Upper lobe of left lung (tissue), 6 donors: ENCODE measurements around the gene FBN2. TPM values are rescaled to one million over a fixed set of nuclear protein-coding genes. Genes with fewer than 3 reads are reported as not detected.

Source experiments
- ATAC-seq, 2 donors: fragments of 200-7000 bp; cut with Tn5 transposase; one replicate each; pipeline ENCODE4 v1.9.1; 2022; ENCODE audit warnings: mild to moderate bottlenecking in 2 of 2, moderate library complexity in 2 of 2; ENCODE audit not compliant: low FRiP score in 2 of 2
- DNase-seq, 2 donors: peaks; one replicate each; pipeline ENCODE4 v3.0.0-alpha.2; 2019 to 2020
- H3K27ac ChIP-seq, 4 donors: fragments of 200-600 bp; sonication (generic); one replicate each; pipeline ENCODE4 v1.5.1; 2016 to 2019
- H3K27me3 ChIP-seq, 4 donors: fragments of 200-600 bp; sonication (generic); one replicate each; pipeline ENCODE4 v1.5.1; 2017 to 2019
- H3K36me3 ChIP-seq, 4 donors: fragments of 200-600 bp; sonication (generic); one replicate each; pipeline ENCODE4 v1.5.1; 2016 to 2019
- H3K4me1 ChIP-seq, 4 donors: fragments of 200-600 bp; sonication (generic); one replicate each; pipeline ENCODE4 v1.5.1; 2018 to 2019
- H3K4me3 ChIP-seq, 4 donors: fragments of 200-600 bp; sonication (generic); one replicate each; pipeline ENCODE4 v1.5.1; 2017 to 2019; ENCODE audit warnings: mild to moderate bottlenecking in 2 of 4, moderate library complexity in 1 of 4
- H3K9me3 ChIP-seq, 4 donors: fragments of 200-600 bp; sonication (generic); one replicate each; pipeline ENCODE4 v1.5.1; 2018 to 2019
- CTCF ChIP-seq, 6 experiments: fragments of 450-650 bp in 4 of 6; fragments of 200-600 bp in 2 of 6; sonication (generic) in 2 of 6; IDR thresholded peaks; one replicate each; pipeline ENCODE4 v1.5.1; 2016 to 2019; ENCODE audit warnings: antibody characterized with exemption in 6 of 6
- EP300 ChIP-seq, 4 donors: sonication (generic); formaldehyde crosslinking; IDR thresholded peaks; one replicate each; pipeline ENCODE4 v1.5.1; 2017; ENCODE audit warnings: antibody characterized with exemption in 4 of 4, control low read depth in 2 of 4
- POLR2A ChIP-seq, 4 donors: fragments of 450-650 bp; IDR thresholded peaks; one replicate each; pipeline ENCODE4 v1.5.1; 2016 to 2017; ENCODE audit warnings: antibody characterized with exemption in 4 of 4, mild to moderate bottlenecking in 2 of 4
- POLR2AphosphoS5 ChIP-seq, 2 donors: sonication (generic); formaldehyde crosslinking; IDR thresholded peaks; one replicate each; pipeline ENCODE4 v1.5.1; 2017; ENCODE audit warnings: antibody characterized with exemption in 2 of 2
- WGBS, 2 donors: methylation state at CpG; one replicate each; pipeline ENCODE4 v1.1.5; 2017 to 2018; 5-methylcytosine and 5-hydroxymethylcytosine counted together
- total RNA-seq, 6 donors: library from RNA; depleted of rRNA in 4 of 6; stranded (reverse); fragments of >200 nt in 4 of 6; gene quantifications; one replicate each; pipeline versions ENCODE4 v1.1.0 to v1.2.1, GENCODE V29; 2016 to 2021
- donor health status: DM: no; HTN: no; CAD: no; lungs with moderate emphysema.
- donor health status: DM: no; HTN: yes; CAD: no; lungs with severe emphysema.

The FBN2 gene
- total RNA-seq, 6 donors from 2014 or later: under 0.01 to 1.7 (median 0.39) TPM

GRCh38 chr5:128303593-128303992 is 234.5 kb downstream of the FBN2 start:
- Histone ChIP-seq H3K4me3 (no peak overlapping the region), H3K27me3 (no peaks in the 10 kb centered on the region), H3K9me3 (no peaks in the 10 kb centered on the region), H3K27ac (no peak overlapping the region), H3K36me3 (no peaks in the 10 kb centered on the region), H3K4me1 (no peaks in the 10 kb centered on the region)
- no peak for DNase-seq
- 27 to 57% methylated on average over 1 of the region's 1 CpG for WGBS, 2 donors
- TF ChIP-seq EP300 (IDR thresholded peaks at IDR 0.05) (no peak), POLR2AphosphoS5 (IDR thresholded peaks at IDR 0.05) (no peak), POLR2A (IDR thresholded peaks at IDR 0.05) (no peak), CTCF (IDR thresholded peaks at IDR 0.05) (no peak)
- no peak for ATAC-seq

- H3K27me3 ChIP-seq: no peaks in the 10 kb centered on the region
- ATAC-seq (no peak), DNase-seq (no peak)
- WGBS, 2 donors: 70 to 77% methylated on average over 4 of the region's 4 CpGs
- H3K36me3 ChIP-seq: no peaks in the 10 kb centered on the region
- no peak overlapping the region for H3K4me3 ChIP-seq
- no peaks in the 10 kb centered on the region for H3K9me3 ChIP-seq
- H3K27ac ChIP-seq: no peak overlapping the region
- TF ChIP-seq POLR2A (IDR thresholded peaks at IDR 0.05) (no peak), POLR2AphosphoS5 (IDR thresholded peaks at IDR 0.05) (no peak), CTCF (IDR thresholded peaks at IDR 0.05) (no peak), EP300 (IDR thresholded peaks at IDR 0.05) (no peak)
- no peaks in the 10 kb centered on the region for H3K4me1 ChIP-seq
Observed at GRCh38 chr5:128300181-128300580, 237.9 kb downstream of the FBN2 start.

- Histone ChIP-seq H3K36me3 (no peaks in the 10 kb centered on the region), H3K9me3 (no peaks in the 10 kb centered on the region), H3K4me3 (no peak overlapping the region), H3K27ac (no peak overlapping the region), H3K27me3 (no peaks in the 10 kb centered on the region), H3K4me1 (no peaks in the 10 kb centered on the region)
- WGBS, 2 donors: 62 to 70% methylated on average over 2 of the region's 2 CpGs
- ATAC-seq: no peak
- TF ChIP-seq POLR2A (IDR thresholded peaks at IDR 0.05): no peak
- TF ChIP-seq EP300 (IDR thresholded peaks at IDR 0.05): no peak
- no peak for TF ChIP-seq CTCF (IDR thresholded peaks at IDR 0.05)
- no peak for TF ChIP-seq POLR2AphosphoS5 (IDR thresholded peaks at IDR 0.05)
- DNase-seq: no peak
Observed at GRCh38 chr5:128290152-128290858, 247.7 kb downstream of the FBN2 start.

GRCh38 chr5:128287740-128288139 is 250.3 kb downstream of the FBN2 start:
- no peak overlapping the region for H3K27ac ChIP-seq
- WGBS, 2 donors: 83 to 97% methylated on average over 2 of the region's 2 CpGs
- H3K27me3 ChIP-seq: no peaks in the 10 kb centered on the region
- H3K4me3 ChIP-seq: no peak overlapping the region
- H3K9me3 ChIP-seq: no peaks in the 10 kb centered on the region
- ATAC-seq (no peak), DNase-seq (no peak)
- no peaks in the 10 kb centered on the region for H3K4me1 ChIP-seq
- no peaks in the 10 kb centered on the region for H3K36me3 ChIP-seq
- TF ChIP-seq POLR2AphosphoS5 (IDR thresholded peaks at IDR 0.05): no peak
- TF ChIP-seq CTCF (IDR thresholded peaks at IDR 0.05): no peak
- TF ChIP-seq POLR2A (IDR thresholded peaks at IDR 0.05): no peak
- TF ChIP-seq EP300 (IDR thresholded peaks at IDR 0.05): no peak

DNA sequence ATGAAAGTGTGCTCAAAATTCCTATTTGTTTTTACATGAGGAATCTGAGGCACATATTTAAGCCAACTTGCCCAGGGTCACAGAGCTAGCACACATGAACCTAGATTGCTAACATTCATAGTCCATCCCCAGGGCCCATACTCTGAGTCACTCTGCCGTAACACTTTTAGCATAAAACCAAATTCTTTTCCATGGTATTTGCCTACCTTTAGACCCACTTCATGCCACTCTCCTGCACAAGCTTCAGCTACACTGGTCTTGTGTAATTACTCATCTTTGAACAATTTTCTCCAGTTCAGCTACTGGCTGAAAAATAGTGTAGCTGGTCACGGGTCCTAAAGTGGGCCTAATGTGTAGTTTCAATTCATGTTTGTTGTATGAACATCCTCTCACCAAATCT is 253.8 kb downstream of the FBN2 start:
- Histone ChIP-seq H3K36me3 (no peaks in the 10 kb centered on the region), H3K27me3 (no peaks in the 10 kb centered on the region), H3K4me1 (no peaks in the 10 kb centered on the region), H3K4me3 (no peak overlapping the region), H3K27ac (no peak overlapping the region), H3K9me3 (no peaks in the 10 kb centered on the region)
- DNase-seq: no peak
- TF ChIP-seq POLR2A (IDR thresholded peaks at IDR 0.05): no peak
- TF ChIP-seq CTCF (IDR thresholded peaks at IDR 0.05): no peak
- TF ChIP-seq EP300 (IDR thresholded peaks at IDR 0.05): no peak
- no peak for TF ChIP-seq POLR2AphosphoS5 (IDR thresholded peaks at IDR 0.05)
- no peak for ATAC-seq
- 89 to 95% methylated on average over 2 of the region's 2 CpGs for WGBS, 2 donors
